ENCODE data around the gene PDGFRB. TPM values are rescaled to one million over a fixed set of nuclear protein-coding genes. Genes with fewer than 3 reads are reported as not detected.

Gene PDGFRB
- total and polyA plus RNA-seq, 4 donors, result 33.6 to 215 (median 78.3) TPM

GRCh38 chr5:150184990-150185912, 29.6 kb upstream of the PDGFRB start:
- Histone ChIP-seq H3K9ac (ENCODE audit: insufficient read depth in 1 of 2, low read length in 2 of 2) (no peak overlapping the region), H3K36me3 (ENCODE audit: control insufficient read depth in 4 of 4, insufficient read depth in 4 of 4, low read length in 4 of 4) (no peaks in the 10 kb centered on the region), H3K9me3 (ENCODE audit: control insufficient read depth in 4 of 4, insufficient read depth in 3 of 4, low read length in 3 of 4) (no peaks in the 10 kb centered on the region), H3K27ac (ENCODE audit: low read depth in 1 of 2, low read length in 1 of 2) (no peak overlapping the region), H3K4me3 (no peak overlapping the region), H3K27me3 (ENCODE audit: control insufficient read depth in 3 of 3, insufficient read depth in 3 of 3, low read length in 2 of 3) (peaks cover 3 to 20% (median 10%) of the 10 kb centered on the region in 3 donors), H3K4me1 (ENCODE audit: control insufficient read depth in 5 of 5, insufficient read depth in 5 of 5, low read length in 5 of 5) (peaks cover 0 to 27% (median 8%) of the 10 kb centered on the region in 5 donors)
- ATAC-seq (ENCODE audit: insufficient read depth, low FRiP score) (no peak), DNase-seq (no peak)
- no peak for TF ChIP-seq CTCF (IDR thresholded peaks at IDR 0.05; ENCODE audit: control extremely low read depth, extremely low read depth)
- WGBS, 2 donors, result 58 to 73% methylated on average over 12 of the region's 12 CpGs

- Histone ChIP-seq H3K27me3 (ENCODE audit: control insufficient read depth in 3 of 3, insufficient read depth in 3 of 3, low read length in 2 of 3) (peaks cover 0 to 8% (median 2%) of the 10 kb centered on the region in 3 donors), H3K9me3 (ENCODE audit: control insufficient read depth in 4 of 4, insufficient read depth in 3 of 4, low read length in 3 of 4) (no peaks in the 10 kb centered on the region), H3K4me1 (ENCODE audit: control insufficient read depth in 5 of 5, insufficient read depth in 5 of 5, low read length in 5 of 5) (peaks cover 0 to 26% (median 12%) of the 10 kb centered on the region in 5 donors), H3K36me3 (ENCODE audit: control insufficient read depth in 4 of 4, insufficient read depth in 4 of 4, low read length in 4 of 4) (no peaks in the 10 kb centered on the region), H3K4me3 (no peak overlapping the region), H3K9ac (ENCODE audit: insufficient read depth in 1 of 2, low read length in 2 of 2) (no peak overlapping the region), H3K27ac (ENCODE audit: low read depth in 1 of 2, low read length in 1 of 2) (no peak overlapping the region)
- no peak for TF ChIP-seq CTCF (IDR thresholded peaks at IDR 0.05; ENCODE audit: control extremely low read depth, extremely low read depth)
- DNase-seq (no peak), ATAC-seq (ENCODE audit: insufficient read depth, low FRiP score) (no peak)
- 79 to 97% methylated on average over 2 of the region's 2 CpGs for WGBS, 2 donors
These were observed 28.4 kb upstream of the PDGFRB start for GRCh38 chr5:150184006-150184405.

GRCh38 chr5:150183436-150183835, 27.8 kb upstream of the PDGFRB start:
- Histone ChIP-seq H3K27ac (ENCODE audit: low read depth in 1 of 2, low read length in 1 of 2) (no peak overlapping the region), H3K9ac (ENCODE audit: insufficient read depth in 1 of 2, low read length in 2 of 2) (no peak overlapping the region), H3K4me1 (ENCODE audit: control insufficient read depth in 5 of 5, insufficient read depth in 5 of 5, low read length in 5 of 5) (peaks cover 0 to 26% (median 12%) of the 10 kb centered on the region in 5 donors), H3K4me3 (no peak overlapping the region), H3K36me3 (ENCODE audit: control insufficient read depth in 4 of 4, insufficient read depth in 4 of 4, low read length in 4 of 4) (no peaks in the 10 kb centered on the region), H3K27me3 (ENCODE audit: control insufficient read depth in 3 of 3, insufficient read depth in 3 of 3, low read length in 2 of 3) (peaks cover 0 to 2% (median 0%) of the 10 kb centered on the region in 3 donors), H3K9me3 (ENCODE audit: control insufficient read depth in 4 of 4, insufficient read depth in 3 of 4, low read length in 3 of 4) (no peaks in the 10 kb centered on the region)
- 92 to 94% methylated on average over 12 of the region's 12 CpGs for WGBS, 2 donors
- no peak for TF ChIP-seq CTCF (IDR thresholded peaks at IDR 0.05; ENCODE audit: control extremely low read depth, extremely low read depth)
- DNase-seq (no peak), ATAC-seq (ENCODE audit: insufficient read depth, low FRiP score) (no peak)

All from lung (tissue), 12 donors.